OCI-LY7 (cell line): ENCODE results near the gene YBX2. TPM values are rescaled to one million over a fixed set of nuclear protein-coding genes. Genes with fewer than 3 reads are reported as not detected.

ENCODE experiments used
- BruUV-seq: library from RNA; stranded (reverse); fragments of 400-500 nt; replicated peaks from 2 replicates; lab custom pipeline; 2021; lab: Mats Ljungman, UMichigan
- CTCF ChIA-PET: fragments of 300-600 bp; sonication (Branson Sonifier 250); formaldehyde crosslinking; loops from one replicate; lab custom pipeline; 2022; ENCODE audit warnings: antibody characterized with exemption; ENCODE audit not compliant: unreplicated experiment; lab: Charles Lee
- POLR2A ChIA-PET: fragments of 300-600 bp; sonication (Branson Sonifier 250); formaldehyde crosslinking; loops from one replicate; lab custom pipeline; 2022; ENCODE audit warnings: antibody characterized with exemption; lab: Charles Lee
- DNase-seq: peaks from one replicate; pipeline ENCODE4 v3.0.0-alpha.2; 2015; ENCODE audit warnings: low spot score
- H2AFZ ChIP-seq: fragments of 200-600 bp; sonication (generic), shearing (Covaris generic); 2 replicates; pipeline ENCODE4 v1.6.1; 2014; ENCODE audit warnings: mild to moderate bottlenecking, antibody characterized with exemption, low read length, moderate library complexity
- H3K27ac ChIP-seq: fragments of 200-600 bp; sonication (generic); 2 replicates; pipeline ENCODE4 v1.5.1; 2014; ENCODE audit warnings: mixed run types, low read depth, mild to moderate bottlenecking, moderate library complexity, low read length, inconsistent platforms; ENCODE audit not compliant: poor library complexity, severe bottlenecking
- H3K36me3 ChIP-seq: fragments of 200-600 bp; sonication (generic); 2 replicates; pipeline ENCODE4 v1.6.1; 2014; ENCODE audit warnings: mild to moderate bottlenecking, antibody characterized with exemption, low read length, moderate library complexity, mixed read lengths; ENCODE audit not compliant: insufficient read depth
- H3K4me1 ChIP-seq: fragments of 200-600 bp; sonication (generic); 2 replicates; pipeline ENCODE4 v1.5.1; 2014; ENCODE audit warnings: mild to moderate bottlenecking, low read length; ENCODE audit not compliant: insufficient read depth, poor library complexity, severe bottlenecking
- H3K4me2 ChIP-seq: fragments of 200-600 bp; sonication (generic); 2 replicates; pipeline ENCODE4 v1.6.1; 2014; ENCODE audit warnings: mild to moderate bottlenecking, low read length
- H3K4me3 ChIP-seq: fragments of 200-600 bp; sonication (generic); 2 replicates; pipeline ENCODE4 v1.5.1; 2014; ENCODE audit warnings: mild to moderate bottlenecking, low read depth, low read length; ENCODE audit not compliant: poor library complexity, severe bottlenecking
- H3K79me2 ChIP-seq: fragments of 200-600 bp; sonication (generic); 2 replicates; pipeline ENCODE4 v1.6.1; 2016; ENCODE audit warnings: low read depth, mild to moderate bottlenecking, low read length, moderate library complexity, mixed read lengths; ENCODE audit not compliant: insufficient read depth
- H3K9me2 ChIP-seq: fragments of 200-600 bp; sonication (generic); 2 replicates; pipeline ENCODE4 v1.6.1; 2016; ENCODE audit warnings: mild to moderate bottlenecking, low read length, mixed read lengths; ENCODE audit not compliant: insufficient read depth
- H3K9me3 ChIP-seq: fragments of 200-600 bp; sonication (generic); 2 replicates; pipeline ENCODE4 v1.6.1; 2014; ENCODE audit warnings: mild to moderate bottlenecking, mixed run types, low read length, mixed read lengths
- H4K20me1 ChIP-seq: fragments of 200-600 bp; sonication (generic); 2 replicates; pipeline ENCODE4 v1.6.1; 2014; ENCODE audit warnings: mild to moderate bottlenecking, antibody characterized with exemption, low read length, moderate library complexity, mixed read lengths; ENCODE audit not compliant: insufficient read depth
- EZH2phosphoT487 ChIP-seq: fragments of 200-600 bp; sonication (generic); IDR thresholded peaks from 2 replicates; pipeline ENCODE4 v1.6.1; 2018; ENCODE audit warnings: low read depth, borderline replicate concordance, mild to moderate bottlenecking, mixed run types, antibody characterized with exemption, low read length, moderate library complexity, mixed read lengths
- intact Hi-C: fragments of 100-400 bp; cut with micrococcal nuclease; formaldehyde crosslinking; loops from one replicate; pipeline ENCODE4 v1.10.0; 2022; ENCODE audit not compliant: unreplicated experiment
- total RNA-seq, 2 experiments: library from RNA; depleted of rRNA in 1 of 2; stranded (reverse); fragments of >200 nt in 1 of 2; shearing (Covaris generic) in 1 of 2; gene quantifications; 2 replicates each; pipeline ENCODE4 v1.2.3, GENCODE V29; 2014 to 2022
- TF ChIP-seq, protein P1 (sequence below): fragments of 200-600 bp; sonication (generic); conservative IDR thresholded peaks from 2 replicates; pipeline ENCODE4 v1.5.1; 2014; ENCODE audit warnings: mild to moderate bottlenecking, antibody characterized with exemption, low read length, moderate library complexity, mixed read lengths

Gene YBX2
- total RNA-seq, 2 experiments from 2014 or later, result 6.7 to 9.8 TPM

DNA sequence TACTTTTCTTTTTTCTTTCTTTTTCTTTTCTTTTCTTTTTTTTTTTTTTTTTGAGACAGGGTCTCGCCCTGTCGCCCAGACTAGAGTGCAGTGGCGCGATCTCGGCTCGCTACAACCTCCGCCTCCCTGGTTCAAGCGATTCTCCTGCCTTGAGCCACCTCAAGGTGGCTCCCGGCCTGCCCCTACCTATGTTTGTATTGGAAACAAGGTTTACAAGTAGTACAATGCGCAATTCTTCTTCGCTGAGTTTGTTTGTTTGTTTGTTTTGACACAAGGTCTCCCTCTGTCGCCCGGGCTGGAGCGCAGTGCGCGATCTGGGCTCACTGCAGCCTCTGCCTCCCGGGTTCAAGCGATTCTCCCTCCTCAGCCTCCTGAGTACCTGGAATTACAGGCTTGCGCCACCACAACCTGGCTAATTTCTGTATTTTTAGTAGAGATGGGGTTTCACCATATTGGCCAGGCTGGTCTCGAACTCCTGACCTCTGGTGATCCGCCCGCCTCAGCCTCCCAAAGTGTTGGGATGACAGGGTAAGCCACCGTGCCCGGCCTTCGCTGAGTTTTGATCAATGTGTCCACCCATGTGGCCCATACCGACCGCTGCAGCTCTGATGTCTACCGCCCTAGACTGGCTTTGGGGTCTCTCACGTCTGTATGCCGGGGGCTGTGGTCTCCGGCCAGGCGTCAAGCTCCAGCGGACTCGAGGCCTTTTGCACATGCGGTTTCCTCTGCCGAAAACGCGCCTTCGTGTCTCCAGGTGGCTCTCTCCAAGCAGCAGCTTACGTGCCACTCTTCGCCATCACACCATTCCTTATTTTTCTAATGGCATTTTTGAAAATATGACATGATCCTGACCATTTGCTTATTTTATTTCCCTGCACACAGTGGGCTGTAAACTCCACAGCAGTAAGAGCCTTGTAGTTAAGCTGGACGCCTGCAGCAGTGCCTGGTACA is 1.1 kb upstream of the YBX2 start:
- peak overlapping the region; percentile 70 for H3K4me3 ChIP-seq
- no peaks in the 10 kb centered on the region for H3K36me3 ChIP-seq
- H3K27ac ChIP-seq, result peak overlapping the region; percentile 66
- H2AFZ ChIP-seq, result peak overlapping the region; percentile 66
- no peaks in the 10 kb centered on the region for H4K20me1 ChIP-seq
- CTCF ChIA-PET, result interaction anchor here (0.6 to 1.2 kb wide), 2 partner anchors 27 to 34 kb away, joined by 3 read pairs; no protein-coding TSS in a partner anchor
- TF ChIP-seq EZH2phosphoT487, result no peak
- TF ChIP-seq, protein P1, sequence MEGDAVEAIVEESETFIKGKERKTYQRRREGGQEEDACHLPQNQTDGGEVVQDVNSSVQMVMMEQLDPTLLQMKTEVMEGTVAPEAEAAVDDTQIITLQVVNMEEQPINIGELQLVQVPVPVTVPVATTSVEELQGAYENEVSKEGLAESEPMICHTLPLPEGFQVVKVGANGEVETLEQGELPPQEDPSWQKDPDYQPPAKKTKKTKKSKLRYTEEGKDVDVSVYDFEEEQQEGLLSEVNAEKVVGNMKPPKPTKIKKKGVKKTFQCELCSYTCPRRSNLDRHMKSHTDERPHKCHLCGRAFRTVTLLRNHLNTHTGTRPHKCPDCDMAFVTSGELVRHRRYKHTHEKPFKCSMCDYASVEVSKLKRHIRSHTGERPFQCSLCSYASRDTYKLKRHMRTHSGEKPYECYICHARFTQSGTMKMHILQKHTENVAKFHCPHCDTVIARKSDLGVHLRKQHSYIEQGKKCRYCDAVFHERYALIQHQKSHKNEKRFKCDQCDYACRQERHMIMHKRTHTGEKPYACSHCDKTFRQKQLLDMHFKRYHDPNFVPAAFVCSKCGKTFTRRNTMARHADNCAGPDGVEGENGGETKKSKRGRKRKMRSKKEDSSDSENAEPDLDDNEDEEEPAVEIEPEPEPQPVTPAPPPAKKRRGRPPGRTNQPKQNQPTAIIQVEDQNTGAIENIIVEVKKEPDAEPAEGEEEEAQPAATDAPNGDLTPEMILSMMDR, result peak; percentile 50
- no peaks in the 10 kb centered on the region for H3K9me2 ChIP-seq
- peaks cover 35% of the 10 kb centered on the region for H3K4me1 ChIP-seq
- no peaks in the 10 kb centered on the region for H3K79me2 ChIP-seq
- no peaks in the 10 kb centered on the region for H3K9me3 ChIP-seq
- peak; percentile 49 for DNase-seq
- peak overlapping the region; percentile 78 for H3K4me2 ChIP-seq
- POLR2A ChIA-PET, result interaction anchor here (1.5 kb wide), 1 partner anchor 10 kb away, joined by 7 read pairs; no protein-coding TSS in a partner anchor
- intact Hi-C loops, result loop anchor here (1.0 to 5.0 kb wide), 3 partner anchors 15 to 248 kb away; no protein-coding TSS in a partner anchor
- BruUV-seq, result no TSS peak

DNA sequence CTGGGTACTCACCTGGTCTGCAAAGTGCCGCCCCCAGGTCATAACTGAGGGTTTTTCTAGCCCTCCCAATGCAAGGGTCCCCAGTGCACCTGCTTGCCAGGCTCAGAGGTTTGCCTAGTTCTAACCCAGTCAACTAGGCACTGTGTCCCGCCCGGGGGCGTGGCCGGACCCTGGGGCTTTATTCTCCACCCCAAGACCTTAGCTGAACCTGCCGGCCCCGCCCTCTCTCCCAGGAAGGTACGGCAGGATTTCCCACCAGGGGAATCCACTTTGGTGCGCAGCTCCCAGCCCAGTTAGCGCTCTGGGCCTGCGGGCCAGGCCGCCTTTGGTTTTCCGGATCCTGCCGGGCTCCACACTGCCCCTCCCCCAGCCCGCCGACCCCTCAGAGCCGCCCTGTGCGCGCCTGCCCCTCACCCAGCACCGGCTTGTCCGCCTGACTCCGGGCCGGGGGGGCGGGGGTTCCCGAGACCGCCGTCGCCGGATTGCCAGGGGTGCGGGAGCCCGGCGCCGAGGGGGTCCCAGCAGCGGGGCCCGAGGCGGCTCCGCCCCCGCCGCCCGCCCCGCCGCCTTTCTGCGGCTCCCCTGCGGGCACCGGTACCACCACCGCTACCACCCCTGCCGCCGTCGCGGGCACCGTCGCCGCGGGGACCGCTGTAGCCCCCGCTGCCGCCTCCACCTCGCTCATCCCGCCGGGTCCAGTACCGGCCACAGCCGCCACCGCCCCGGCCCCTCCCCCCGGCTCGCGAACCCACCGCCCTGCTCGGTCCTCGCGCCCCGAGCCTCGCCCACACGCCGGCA is 424 bp downstream of the YBX2 start:
- POLR2A ChIA-PET, result no interaction called here
- TF ChIP-seq, protein P1, result no peak
- no peak for TF ChIP-seq EZH2phosphoT487
- Histone ChIP-seq H2AFZ (no peak overlapping the region), H3K9me2 (no peaks in the 10 kb centered on the region), H3K36me3 (no peaks in the 10 kb centered on the region), H3K4me1 (peaks cover 35% of the 10 kb centered on the region), H3K4me2 (peak overlapping the region; percentile 13; the same call in 1 of the 2 replicates), H3K4me3 (no peak overlapping the region), H3K79me2 (no peaks in the 10 kb centered on the region), H3K27ac (no peak overlapping the region), H3K9me3 (no peaks in the 10 kb centered on the region), H4K20me1 (no peaks in the 10 kb centered on the region)
- CTCF ChIA-PET, result no interaction called here
- intact Hi-C loops, result no loop called here
- BruUV-seq, result no TSS peak
- DNase-seq, result no peak
